Measurements from ENCODE around the gene DENND6B. TPM values are rescaled to one million over a fixed set of nuclear protein-coding genes. Genes with fewer than 3 reads are reported as not detected.

The DENND6B gene
- polyA plus RNA-seq, 1 donor from 2014 or later = 51.0 TPM

DNA sequence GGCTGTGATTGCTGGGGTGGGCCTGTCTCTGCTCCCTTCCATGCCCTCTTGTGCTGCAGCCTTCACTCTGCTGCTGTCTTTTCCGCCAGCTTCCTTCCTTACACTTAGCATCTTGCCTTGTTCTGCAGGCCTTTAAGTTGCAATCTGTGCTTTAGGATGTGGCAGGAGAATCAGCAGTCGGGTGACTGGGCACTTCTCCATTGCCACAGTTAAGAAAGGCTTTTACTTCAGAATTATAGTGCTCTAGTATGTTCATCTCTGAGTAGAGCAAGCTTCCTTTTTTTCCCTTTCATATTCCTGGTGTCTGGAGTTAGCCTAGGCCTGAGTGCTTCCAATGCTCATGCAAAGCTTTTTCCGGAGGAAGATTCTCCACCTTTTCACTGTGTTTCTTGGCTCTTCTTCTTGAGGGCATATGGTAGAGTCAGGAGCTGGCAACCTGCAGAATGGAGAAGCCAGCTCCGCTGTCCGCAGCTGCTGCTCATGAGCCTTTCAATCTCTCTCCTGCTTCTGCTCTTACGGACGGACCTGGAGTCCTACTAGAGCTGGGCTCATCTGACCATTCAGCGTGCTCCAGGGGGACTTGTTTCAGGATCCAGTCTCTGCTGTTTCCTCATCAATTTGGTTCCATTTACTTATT is 36.5 kb upstream of the DENND6B start:
- no peak overlapping the region for H3K27ac ChIP-seq (ENCODE audit: low read length)
- no peaks in the 10 kb centered on the region for H3K9me3 ChIP-seq (ENCODE audit: low read length)
- H3K9me2 ChIP-seq (ENCODE audit: insufficient read depth, low read length) = no peaks in the 10 kb centered on the region
- no peaks in the 10 kb centered on the region for H3K36me3 ChIP-seq (ENCODE audit: insufficient read depth, low read length)
- no peak overlapping the region for H3K4me3 ChIP-seq (ENCODE audit: low read length)
- no peak overlapping the region for H3K4me2 ChIP-seq (ENCODE audit: low read length)
- H3F3A ChIP-seq (ENCODE audit: insufficient read depth, low read length, poor library complexity, severe bottlenecking) = no peaks in the 10 kb centered on the region
- peaks cover 49% of the 10 kb centered on the region for H3K79me2 ChIP-seq (replicated peaks; ENCODE audit: insufficient read depth, low read length)
- TF ChIP-seq TAF1 (IDR thresholded peaks at IDR 0.05; ENCODE audit: low read depth) (no peak), CTCF (IDR thresholded peaks at IDR 0.05; ENCODE audit: poor library complexity, severe bottlenecking) (no peak), MXI1 (conservative IDR thresholded peaks at IDR 0.05; ENCODE audit: poor library complexity, severe bottlenecking) (no peak), RAD21 (conservative IDR thresholded peaks at IDR 0.05) (no peak), POLR2AphosphoS5 (IDR thresholded peaks at IDR 0.05) (no peak), EZH2 (IDR thresholded peaks at IDR 0.05; ENCODE audit: borderline replicate concordance, insufficient read depth, low read length, poor library complexity, severe bottlenecking) (no peak), EP300 (conservative IDR thresholded peaks at IDR 0.05; ENCODE audit: poor library complexity, severe bottlenecking) (no peak)
- H2AFZ ChIP-seq (ENCODE audit: low read depth, low read length) = no peak overlapping the region
- no peaks in the 10 kb centered on the region for H4K20me1 ChIP-seq (ENCODE audit: insufficient read depth)
- no peaks in the 10 kb centered on the region for H3K27me3 ChIP-seq (ENCODE audit: insufficient read depth, low read depth, low read length)
- no peak overlapping the region for H3K9ac ChIP-seq (ENCODE audit: low read length)

DNA sequence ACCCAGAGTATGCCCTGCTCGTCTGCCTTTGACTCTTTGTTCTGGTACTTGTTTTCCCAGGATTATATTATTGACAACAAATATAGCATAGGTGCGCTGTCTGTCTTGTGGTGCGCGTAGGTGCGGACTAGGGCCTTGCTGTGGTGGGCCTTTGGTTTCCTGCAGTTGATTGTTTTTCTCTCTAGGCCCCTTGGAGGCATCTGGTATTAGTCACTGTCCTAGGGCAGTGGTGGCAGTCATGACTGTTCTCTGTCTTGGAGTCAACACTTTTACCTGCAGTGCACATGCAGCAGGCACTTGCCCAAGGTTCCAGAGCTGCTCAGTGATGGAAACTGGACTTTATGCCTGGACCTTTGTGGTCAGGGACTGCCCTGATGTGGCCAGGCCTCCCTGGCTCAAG is 34.9 kb upstream of the DENND6B start:
- Histone ChIP-seq H3K36me3 (ENCODE audit: insufficient read depth, low read length) (no peaks in the 10 kb centered on the region), H2AFZ (ENCODE audit: low read depth, low read length) (no peak overlapping the region), H3K27me3 (ENCODE audit: insufficient read depth, low read depth, low read length) (no peaks in the 10 kb centered on the region), H3K9me2 (ENCODE audit: insufficient read depth, low read length) (no peaks in the 10 kb centered on the region), H3K27ac (ENCODE audit: low read length) (no peak overlapping the region), H3K4me3 (ENCODE audit: low read length) (no peak overlapping the region), H3K4me2 (ENCODE audit: low read length) (no peak overlapping the region), H3K9me3 (ENCODE audit: low read length) (no peaks in the 10 kb centered on the region), H4K20me1 (ENCODE audit: insufficient read depth) (no peaks in the 10 kb centered on the region), H3F3A (ENCODE audit: insufficient read depth, low read length, poor library complexity, severe bottlenecking) (no peaks in the 10 kb centered on the region), H3K79me2 (replicated peaks; ENCODE audit: insufficient read depth, low read length) (peaks cover 65% of the 10 kb centered on the region), H3K9ac (ENCODE audit: low read length) (no peak overlapping the region)
- TF ChIP-seq TAF1 (IDR thresholded peaks at IDR 0.05; ENCODE audit: low read depth) = no peak
- TF ChIP-seq MXI1 (conservative IDR thresholded peaks at IDR 0.05; ENCODE audit: poor library complexity, severe bottlenecking) = no peak
- TF ChIP-seq RAD21 (conservative IDR thresholded peaks at IDR 0.05) = no peak
- TF ChIP-seq REST (IDR thresholded peaks at IDR 0.05; ENCODE audit: borderline replicate concordance) = no peak
- TF ChIP-seq EP300 (conservative IDR thresholded peaks at IDR 0.05; ENCODE audit: poor library complexity, severe bottlenecking) = no peak
- no peak for TF ChIP-seq SMC3 (conservative IDR thresholded peaks at IDR 0.05; ENCODE audit: poor library complexity)
- TF ChIP-seq CTCF (IDR thresholded peaks at IDR 0.05; ENCODE audit: poor library complexity, severe bottlenecking) = no peak
- no peak for TF ChIP-seq EZH2 (IDR thresholded peaks at IDR 0.05; ENCODE audit: borderline replicate concordance, insufficient read depth, low read length, poor library complexity, severe bottlenecking)
- TF ChIP-seq POLR2AphosphoS5 (IDR thresholded peaks at IDR 0.05) = no peak
